AG09319 (cell line): Measurements from ENCODE around the gene CACNG8.
"Not testable (repeated sequence)": the region's sequence is repeated elsewhere in the genome, so short reads cannot be mapped to it uniquely, and the experiment has no call there.

Source experiments
- DNase-seq: peaks from one replicate; pipeline ENCODE4 v3.0.0-alpha.2; 2010; ENCODE audit warnings: low read depth; ENCODE audit errors: extremely low read depth
- TF ChIP-seq, protein P1 (sequence below): IDR thresholded peaks from 2 replicates; pipeline ENCODE4 v1.5.1; 2011; ENCODE audit warnings: low read depth, mild to moderate bottlenecking, inconsistent platforms, low read length, moderate library complexity

Gene CACNG8

DNA sequence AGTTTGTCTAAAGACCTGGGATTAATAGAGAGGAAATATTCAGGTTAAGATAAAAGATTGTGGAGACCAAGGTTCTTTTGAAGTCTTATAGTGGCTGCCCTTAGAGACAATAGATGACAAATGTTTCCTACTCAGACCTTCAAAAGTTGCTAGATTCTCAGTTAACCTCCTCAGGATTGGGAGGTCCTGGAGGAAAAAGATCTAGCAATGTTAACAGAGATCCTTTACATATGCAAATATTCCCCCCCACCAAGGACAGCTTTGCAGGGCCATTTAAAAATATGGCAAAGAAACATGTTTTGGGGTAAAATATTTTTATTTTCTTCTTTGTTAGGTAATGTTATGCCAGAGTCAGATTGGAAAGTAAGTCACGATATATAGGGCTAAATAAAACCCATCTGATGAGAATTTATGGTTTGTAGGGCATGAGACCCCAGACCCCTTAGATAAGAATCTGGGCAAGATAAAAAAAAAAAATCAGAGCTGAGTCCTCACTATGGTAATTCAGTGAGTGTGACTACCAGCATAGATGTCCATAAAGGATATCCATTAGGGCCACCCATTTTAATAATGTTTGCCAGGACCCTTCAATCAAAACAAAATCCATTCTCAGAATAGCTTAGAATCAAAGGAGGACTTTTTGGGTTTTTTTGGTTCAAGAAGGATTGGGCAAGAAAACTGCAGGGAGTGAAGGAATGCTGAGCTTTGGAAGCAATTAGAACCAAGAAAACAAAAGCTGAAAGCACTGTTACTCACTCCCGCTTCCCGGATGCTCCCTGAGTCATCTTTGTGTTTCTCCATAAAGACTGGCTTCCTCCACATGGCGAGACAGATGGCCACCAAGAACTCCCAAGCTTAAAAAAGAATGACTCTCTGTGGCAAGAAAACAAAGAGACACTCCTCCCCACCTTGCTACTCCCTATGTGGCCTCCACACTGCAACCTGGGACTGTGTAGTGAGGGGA is 72.8 kb downstream of the CACNG8 start:
- TF ChIP-seq, protein P1, sequence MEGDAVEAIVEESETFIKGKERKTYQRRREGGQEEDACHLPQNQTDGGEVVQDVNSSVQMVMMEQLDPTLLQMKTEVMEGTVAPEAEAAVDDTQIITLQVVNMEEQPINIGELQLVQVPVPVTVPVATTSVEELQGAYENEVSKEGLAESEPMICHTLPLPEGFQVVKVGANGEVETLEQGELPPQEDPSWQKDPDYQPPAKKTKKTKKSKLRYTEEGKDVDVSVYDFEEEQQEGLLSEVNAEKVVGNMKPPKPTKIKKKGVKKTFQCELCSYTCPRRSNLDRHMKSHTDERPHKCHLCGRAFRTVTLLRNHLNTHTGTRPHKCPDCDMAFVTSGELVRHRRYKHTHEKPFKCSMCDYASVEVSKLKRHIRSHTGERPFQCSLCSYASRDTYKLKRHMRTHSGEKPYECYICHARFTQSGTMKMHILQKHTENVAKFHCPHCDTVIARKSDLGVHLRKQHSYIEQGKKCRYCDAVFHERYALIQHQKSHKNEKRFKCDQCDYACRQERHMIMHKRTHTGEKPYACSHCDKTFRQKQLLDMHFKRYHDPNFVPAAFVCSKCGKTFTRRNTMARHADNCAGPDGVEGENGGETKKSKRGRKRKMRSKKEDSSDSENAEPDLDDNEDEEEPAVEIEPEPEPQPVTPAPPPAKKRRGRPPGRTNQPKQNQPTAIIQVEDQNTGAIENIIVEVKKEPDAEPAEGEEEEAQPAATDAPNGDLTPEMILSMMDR, result no peak
- peak; percentile 70 for DNase-seq

DNA sequence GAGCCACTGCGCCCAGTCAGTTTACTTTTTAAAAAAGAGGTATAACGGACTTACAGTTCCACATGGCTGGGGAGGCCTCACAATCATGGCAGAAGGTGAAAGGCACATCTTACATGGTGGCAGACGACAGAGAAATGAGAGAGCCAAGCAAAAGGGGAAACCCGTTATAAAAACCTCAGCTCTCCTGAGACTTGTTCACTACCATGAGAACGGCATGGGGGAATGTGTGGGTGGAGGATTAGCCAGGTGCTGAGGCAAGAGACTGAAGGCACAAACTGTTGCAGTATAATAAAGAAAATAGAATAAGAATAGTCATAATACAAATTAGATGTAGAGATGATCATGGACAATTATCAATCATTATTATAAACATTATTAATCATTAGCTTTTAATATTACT is 73.8 kb downstream of the CACNG8 start:
- DNase-seq, result not testable (repeated sequence)
